Adipose tissue (tissue), 3 donors: ENCODE data around the gene FOXRED1. TPM values are rescaled to one million over a fixed set of nuclear protein-coding genes. Genes with fewer than 3 reads are reported as not detected.
"Not testable (repeated sequence)": the region's sequence is repeated elsewhere in the genome, so short reads cannot be mapped to it uniquely, and the experiment has no call there.

Experiments used
- H3K27ac ChIP-seq: one replicate; pipeline ENCODE4 v1.5.1; 2013; ENCODE audit warnings: low read depth, low read length
- WGBS, 3 donors: extraction: QIAGEN DNeasy Blood & Tissue Kit; methylation state at CpG; one replicate each; pipeline ENCODE4 v1.1.7; 2013; 5-methylcytosine and 5-hydroxymethylcytosine counted together
- polyA plus RNA-seq, 3 donors: library from polyadenylated mRNA; stranded (reverse); fragments of 200-250 nt; gene quantifications; one replicate each; pipeline ENCODE4 v1.2.3, GENCODE V29; 2013
- donor health status: healthy with polysubstance abuse.
- donor health status: Bipolar disorder and iron deficiency.
- donor health status: healthy.

The FOXRED1 gene
- 10 to 100 TPM; 10.4 to 27.7 (median 24.5) TPM for polyA plus RNA-seq

- H3K27ac ChIP-seq: peak within 1 kb of the TSS; percentile 65
- 0% methylated on average over 55 to 64 of the region's 64 CpGs for WGBS, 3 donors
These were observed at the start of gene FOXRED1, which contains the start of gene SRPRA for GRCh38 chr11:126268708-126269579. Gene FOXRED1, plus strand, starts transcription at chr11:126269154. Its CDS starts 53 bp downstream, at chr11:126269207. Gene SRPRA, minus strand, starts transcription at chr11:126268895. Its CDS starts 91 bp downstream, at chr11:126268804.

GRCh38 chr11:126219547-126219946 is 49.4 kb upstream of the FOXRED1 start:
- 60 to 82% (median 72%) methylated on average over 4 of the region's 4 CpGs for WGBS, 3 donors
- H3K27ac ChIP-seq: no peak overlapping the region

GRCh38 chr11:126224647-126225294 is 44.2 kb upstream of the FOXRED1 start:
- WGBS, 3 donors: 91 to 96% (median 95%) methylated on average over 6 of the region's 6 CpGs
- no peak overlapping the region for H3K27ac ChIP-seq

- H3K27ac ChIP-seq: no peak overlapping the region
- 83 to 92% (median 89%) methylated on average over 2 of the region's 2 CpGs for WGBS, 3 donors
These were observed 43.7 kb upstream of the FOXRED1 start for GRCh38 chr11:126225295-126225665.

- WGBS, 3 donors: 86 to 95% (median 89%) methylated on average over 10 to 11 of the region's 15 CpGs
- no peak overlapping the region for H3K27ac ChIP-seq
These were observed 42.4 kb upstream of the FOXRED1 start for GRCh38 chr11:126226334-126227084.

GRCh38 chr11:126229858-126230540 is 39.0 kb upstream of the FOXRED1 start:
- WGBS, 3 donors: 30 to 78% (median 42%) methylated on average over 3 of the region's 3 CpGs
- no peak overlapping the region for H3K27ac ChIP-seq

GRCh38 chr11:126231725-126232459 is 37.1 kb upstream of the FOXRED1 start:
- no peak overlapping the region for H3K27ac ChIP-seq
- 69 to 74% (median 71%) methylated on average over 6 of the region's 6 CpGs for WGBS, 3 donors

- WGBS, 3 donors: 82 to 90% (median 89%) methylated on average over 3 of the region's 3 CpGs
- no peak overlapping the region for H3K27ac ChIP-seq
These were observed 36.3 kb upstream of the FOXRED1 start for GRCh38 chr11:126232683-126233082.

GRCh38 chr11:126233391-126233790 is 35.6 kb upstream of the FOXRED1 start:
- 87 to 99% (median 99%) methylated on average over 4 of the region's 4 CpGs for WGBS, 3 donors
- no peak overlapping the region for H3K27ac ChIP-seq

- no peak overlapping the region for H3K27ac ChIP-seq
- 80 to 89% (median 81%) methylated on average over 2 of the region's 2 CpGs for WGBS, 3 donors
These were observed 22.3 kb upstream of the FOXRED1 start for GRCh38 chr11:126246636-126247035.

- WGBS, 3 donors: 42 to 96% (median 78%) methylated on average over 4 of the region's 4 CpGs
These were observed 15.7 kb upstream of the FOXRED1 start for GRCh38 chr11:126253265-126253664.

GRCh38 chr11:126254819-126255218 is 14.1 kb upstream of the FOXRED1 start:
- WGBS, 3 donors: 73 to 86% (median 75%) methylated on average over 1 of the region's 1 CpG

More at GRCh38 chr11:126253265-126253664, 15.7 kb upstream of the FOXRED1 start:
- no peak overlapping the region for H3K27ac ChIP-seq

GRCh38 chr11:126255507-126255906 is 13.4 kb upstream of the FOXRED1 start:
- H3K27ac ChIP-seq: not testable (repeated sequence)
- WGBS, 3 donors: 90 to 94% (median 92%) methylated on average over 5 of the region's 5 CpGs

More at GRCh38 chr11:126254819-126255218, 14.1 kb upstream of the FOXRED1 start:
- H3K27ac ChIP-seq: no peak overlapping the region

GRCh38 chr11:126256216-126256615 is 12.7 kb upstream of the FOXRED1 start:
- H3K27ac ChIP-seq: no peak overlapping the region
- 93 to 98% (median 93%) methylated on average over 4 of the region's 4 CpGs for WGBS, 3 donors

- no peak overlapping the region for H3K27ac ChIP-seq
- 83 to 95% (median 92%) methylated on average over 2 of the region's 2 CpGs for WGBS, 3 donors
These were observed 11.8 kb upstream of the FOXRED1 start for GRCh38 chr11:126257144-126257543.

- no peak overlapping the region for H3K27ac ChIP-seq
- WGBS, 3 donors: 85 to 92% (median 88%) methylated on average over 2 of the region's 2 CpGs
These were observed 11.2 kb upstream of the FOXRED1 start for GRCh38 chr11:126257764-126258163.

- 93 to 97% (median 96%) methylated on average over 6 of the region's 6 CpGs for WGBS, 3 donors
- H3K27ac ChIP-seq: no peak overlapping the region
These were observed 6.7 kb upstream of the FOXRED1 start for GRCh38 chr11:126262216-126262615.
